SH-SY5Y (cell line): Measurements from ENCODE around the gene TAS2R5.

Source experiments
- GATA2 ChIP-seq: IDR thresholded peaks from 2 replicates; pipeline ENCODE4 v1.6.1; 2011; ENCODE audit warnings: mild to moderate bottlenecking, low read depth, low read length
- GATA3 ChIP-seq: IDR thresholded peaks from 2 replicates; pipeline ENCODE4 v1.6.1; 2011; ENCODE audit warnings: low read depth, mild to moderate bottlenecking, low read length, moderate library complexity

Gene TAS2R5, protein sequence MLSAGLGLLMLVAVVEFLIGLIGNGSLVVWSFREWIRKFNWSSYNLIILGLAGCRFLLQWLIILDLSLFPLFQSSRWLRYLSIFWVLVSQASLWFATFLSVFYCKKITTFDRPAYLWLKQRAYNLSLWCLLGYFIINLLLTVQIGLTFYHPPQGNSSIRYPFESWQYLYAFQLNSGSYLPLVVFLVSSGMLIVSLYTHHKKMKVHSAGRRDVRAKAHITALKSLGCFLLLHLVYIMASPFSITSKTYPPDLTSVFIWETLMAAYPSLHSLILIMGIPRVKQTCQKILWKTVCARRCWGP

DNA sequence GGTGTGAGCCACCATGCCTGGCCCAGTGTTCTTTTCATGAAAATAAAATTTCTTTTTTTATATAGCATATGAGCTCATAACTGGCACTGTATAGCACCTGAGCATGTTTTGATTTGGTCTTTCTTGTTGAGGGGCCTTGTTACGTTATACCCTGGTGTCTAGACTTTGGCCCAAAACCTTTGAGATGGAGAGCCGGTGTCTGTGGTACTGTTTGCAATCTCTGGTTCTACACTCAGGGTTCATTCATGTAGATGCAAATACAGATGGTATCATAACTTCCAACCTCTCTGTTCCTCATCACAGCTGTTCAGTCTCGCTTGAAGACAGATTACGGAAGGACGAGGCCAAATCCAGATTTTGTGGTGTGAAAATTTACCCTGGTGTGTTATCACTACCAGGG, at the start of gene TAS2R5:
TAS2R5 (plus strand) TSS at position 301 of the 400 bp plus-strand sequence. CDS start 145 bp downstream, outside the sequence.
- TF ChIP-seq GATA2 (no peak), GATA3 (no peak)

DNA sequence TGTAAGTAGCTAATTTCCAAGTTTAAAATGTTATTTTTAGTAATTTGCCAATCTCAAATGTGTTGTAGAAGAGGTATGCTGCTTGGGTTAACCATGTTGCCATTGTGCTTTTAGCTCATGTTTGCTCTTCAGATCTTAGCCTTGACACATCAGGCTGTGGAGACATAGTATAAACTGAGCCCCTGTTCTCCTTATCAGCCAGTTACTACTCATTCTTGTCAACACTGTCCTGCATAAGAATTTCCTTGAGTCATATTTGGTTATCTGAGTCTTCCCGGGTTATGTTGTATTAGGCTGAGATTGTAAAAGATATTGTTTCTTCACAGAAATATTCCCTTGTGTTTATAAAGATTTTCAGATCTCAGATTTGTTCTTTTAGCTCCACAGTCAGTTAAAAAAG, 47.8 kb upstream of the TAS2R5 start:
- TF ChIP-seq GATA3 = no peak
- TF ChIP-seq GATA2 = no peak

GRCh38 chr7:141744131-141744530, 45.9 kb upstream of the TAS2R5 start:
- TF ChIP-seq GATA3 (no peak), GATA2 (no peak)

- TF ChIP-seq GATA2 = no peak
- no peak for TF ChIP-seq GATA3
These were observed 41.6 kb upstream of the TAS2R5 start for GRCh38 chr7:141748396-141748795.

DNA sequence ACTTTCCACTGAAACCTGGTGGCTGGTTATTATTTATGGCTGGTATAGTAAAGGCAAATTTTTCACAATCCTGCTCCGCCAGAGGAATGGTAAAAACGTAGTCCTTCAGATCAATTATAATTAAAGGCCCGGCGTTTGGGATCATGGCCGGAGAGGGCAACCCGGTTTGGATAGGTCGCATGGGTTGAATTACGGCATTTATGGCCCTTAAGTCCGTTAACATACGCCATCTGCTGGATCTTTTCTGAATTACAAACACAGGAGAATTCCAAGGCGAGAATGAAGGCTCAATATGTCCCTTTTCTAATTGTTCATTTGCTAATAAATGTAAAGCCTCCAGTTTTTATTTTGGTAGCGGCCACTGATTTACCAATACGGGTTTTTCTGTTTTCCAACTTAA, 37.4 kb upstream of the TAS2R5 start:
- TF ChIP-seq GATA2 (no peak), GATA3 (no peak)

DNA sequence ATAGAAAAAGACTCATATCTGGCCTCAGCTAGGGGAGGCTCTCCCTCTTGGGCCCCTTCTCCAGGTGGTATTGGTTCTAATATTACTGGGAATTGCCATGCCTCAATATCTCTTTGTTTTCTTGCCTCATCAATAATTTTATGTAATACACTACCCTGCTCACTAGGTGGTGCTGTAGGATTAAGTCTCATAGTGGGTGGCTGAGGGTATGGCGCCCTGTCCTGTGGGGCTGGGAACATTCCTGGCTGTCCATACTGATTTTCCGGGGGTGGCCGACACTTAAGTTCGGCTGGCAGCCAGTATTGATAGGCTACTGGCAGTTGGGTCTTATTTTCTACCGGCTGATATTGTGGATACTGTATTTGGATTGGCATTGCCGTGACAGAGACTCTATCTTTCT, 35.1 kb upstream of the TAS2R5 start:
- TF ChIP-seq GATA3 = no peak
- no peak for TF ChIP-seq GATA2

DNA sequence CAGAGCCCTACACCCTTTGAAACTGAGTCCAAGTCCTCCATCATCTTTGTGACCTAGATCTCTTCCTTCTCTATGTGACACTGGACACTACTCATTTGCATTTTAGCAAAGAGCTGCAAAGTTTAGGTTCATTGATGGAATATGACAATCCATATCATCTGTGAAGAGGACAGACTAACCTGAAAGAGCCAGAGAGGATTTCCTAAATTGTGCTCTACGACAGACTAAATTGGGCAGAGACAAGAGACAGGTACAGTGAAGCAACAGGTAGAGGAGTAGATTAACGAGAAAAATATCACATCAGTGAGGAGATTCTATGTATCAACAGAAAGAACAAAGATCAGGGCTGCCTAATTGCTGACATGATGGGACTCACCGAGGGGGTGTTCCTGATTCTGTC, 26.2 kb upstream of the TAS2R5 start, which contains the start of gene TAS2R3:
TAS2R3 (plus strand) TSS at position 301 of the 400 bp plus-strand sequence; CDS start at position 363, 62 bp downstream.
- TF ChIP-seq GATA2 (no peak), GATA3 (no peak)

DNA sequence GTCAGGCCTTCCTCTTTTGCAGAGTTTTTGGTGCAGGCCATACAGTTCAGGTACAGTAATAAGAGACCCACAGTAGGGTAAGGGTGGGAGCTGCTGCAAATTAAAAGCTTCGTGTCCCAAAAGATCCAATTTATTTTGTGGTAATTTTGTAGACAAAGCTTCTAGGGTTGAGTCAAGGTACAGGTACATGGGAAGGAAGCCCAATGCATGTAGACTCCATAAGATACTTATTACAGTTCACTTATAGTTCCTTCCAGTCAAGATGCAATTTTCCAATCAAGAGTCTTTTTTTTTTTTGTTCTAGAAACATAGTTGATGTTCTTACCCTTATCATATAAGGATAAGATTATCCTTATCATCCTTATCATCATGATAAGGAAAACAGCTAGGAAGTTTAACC, 13.6 kb upstream of the TAS2R5 start, which contains the start of gene TAS2R4:
TAS2R4 (plus strand) TSS at position 301 of the 400 bp plus-strand sequence. CDS start 1,815 bp downstream, outside the sequence.
- TF ChIP-seq GATA3 (no peak), GATA2 (no peak)

GRCh38 chr7:141785706-141786552, 4.1 kb upstream of the TAS2R5 start:
- TF ChIP-seq GATA2 (no peak), GATA3 (no peak)

- no peak for TF ChIP-seq GATA2
- no peak for TF ChIP-seq GATA3
These were observed 1.7 kb upstream of the TAS2R5 start for GRCh38 chr7:141788296-141788695.

DNA sequence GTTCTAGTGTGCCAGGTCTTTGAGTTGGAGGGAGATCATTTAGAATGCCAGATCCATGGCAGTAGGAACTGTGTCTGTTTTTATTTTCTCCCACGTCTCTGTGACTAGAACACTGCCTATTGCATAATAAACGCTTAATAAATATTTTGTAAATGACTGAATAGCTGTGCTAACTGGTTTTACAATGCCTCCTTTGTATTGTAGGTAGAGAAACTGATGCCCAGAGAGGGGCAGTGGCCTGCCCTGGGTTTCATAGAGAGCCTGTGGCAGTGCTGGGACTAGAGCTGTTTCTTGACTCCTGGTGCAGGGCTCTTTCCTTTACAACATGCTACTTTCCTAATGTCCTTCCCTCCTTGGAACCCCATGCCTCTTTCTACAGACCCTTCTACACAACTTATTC, 2.5 kb downstream of the TAS2R5 start:
- TF ChIP-seq GATA2 = no peak
- TF ChIP-seq GATA3 = no peak

DNA sequence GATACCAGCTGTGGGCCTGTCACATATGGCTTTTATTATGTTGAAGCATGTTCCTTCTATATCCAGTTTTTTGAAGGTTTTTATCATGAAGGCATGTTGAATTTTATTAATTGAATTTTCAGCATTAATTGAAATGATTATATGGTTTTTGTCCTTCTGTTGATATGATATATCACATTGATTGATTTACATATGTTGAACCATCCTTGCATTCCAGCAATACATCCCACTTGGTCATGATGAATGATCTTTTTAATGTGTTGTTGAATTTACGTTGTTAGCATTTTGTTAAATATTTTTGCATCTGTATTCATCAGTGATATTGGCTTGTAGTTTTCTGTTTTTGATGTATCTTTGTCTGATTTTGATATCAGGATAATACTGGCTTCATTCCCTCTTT, 30.1 kb downstream of the TAS2R5 start:
- TF ChIP-seq GATA3 (no peak), GATA2 (no peak)

- TF ChIP-seq GATA2 (no peak), GATA3 (no peak)
These were observed 47.7 kb downstream of the TAS2R5 start for GRCh38 chr7:141837683-141838082.

DNA sequence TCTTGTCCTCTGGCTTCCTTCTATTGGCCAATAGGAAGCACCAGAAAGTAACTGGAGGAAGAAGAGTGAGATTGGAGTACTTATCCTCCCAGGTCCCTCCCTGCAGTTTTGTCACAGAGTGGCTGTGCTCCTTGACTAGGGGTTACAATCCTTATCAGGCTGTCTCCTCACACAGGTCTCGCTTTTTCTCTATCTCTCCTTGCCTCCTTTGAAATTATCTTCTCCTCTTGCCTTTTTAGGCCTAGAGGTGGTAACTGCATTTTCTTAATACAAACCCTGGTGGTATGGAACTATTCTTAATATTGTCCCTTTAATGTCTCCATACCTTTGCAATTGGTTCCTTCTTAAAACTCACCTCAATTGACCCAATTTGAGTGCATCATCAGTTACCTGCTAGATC, 48.6 kb downstream of the TAS2R5 start:
- no peak for TF ChIP-seq GATA3
- no peak for TF ChIP-seq GATA2

- TF ChIP-seq GATA3 (no peak), GATA2 (no peak)
These were observed 49.2 kb downstream of the TAS2R5 start for GRCh38 chr7:141839256-141839655.

- TF ChIP-seq GATA3 = no peak
These were observed 50.7 kb downstream of the TAS2R5 start for GRCh38 chr7:141840708-141841107.
